Activated naive CD4-positive, alpha-beta T cell treated with anti-CD3 and anti-CD28 coated beads, Interleukin-2, amount 50 U/mL, for 24 hours (primary cell): Measurements from ENCODE around the gene SULT1C4.

Experiments used
- H3K27ac Mint-ChIP-seq: one replicate; pipeline ENCODE4 v1.8.0; 2021; ENCODE audit warnings: mild to moderate bottlenecking, mixed read lengths
- H3K27me3 Mint-ChIP-seq: one replicate; pipeline ENCODE4 v1.8.0; 2021; ENCODE audit warnings: mixed read lengths
- H3K36me3 Mint-ChIP-seq: one replicate; pipeline ENCODE4 v1.8.0; 2021; ENCODE audit warnings: mixed read lengths
- H3K4me1 Mint-ChIP-seq: one replicate; pipeline ENCODE4 v1.8.0; 2021; ENCODE audit warnings: mixed read lengths
- H3K4me3 Mint-ChIP-seq: one replicate; pipeline ENCODE4 v1.8.0; 2021; ENCODE audit warnings: mild to moderate bottlenecking, mixed read lengths
- H3K9me3 Mint-ChIP-seq: one replicate; pipeline ENCODE4 v1.8.0; 2021; ENCODE audit warnings: mixed read lengths

SULT1C4 gene

DNA sequence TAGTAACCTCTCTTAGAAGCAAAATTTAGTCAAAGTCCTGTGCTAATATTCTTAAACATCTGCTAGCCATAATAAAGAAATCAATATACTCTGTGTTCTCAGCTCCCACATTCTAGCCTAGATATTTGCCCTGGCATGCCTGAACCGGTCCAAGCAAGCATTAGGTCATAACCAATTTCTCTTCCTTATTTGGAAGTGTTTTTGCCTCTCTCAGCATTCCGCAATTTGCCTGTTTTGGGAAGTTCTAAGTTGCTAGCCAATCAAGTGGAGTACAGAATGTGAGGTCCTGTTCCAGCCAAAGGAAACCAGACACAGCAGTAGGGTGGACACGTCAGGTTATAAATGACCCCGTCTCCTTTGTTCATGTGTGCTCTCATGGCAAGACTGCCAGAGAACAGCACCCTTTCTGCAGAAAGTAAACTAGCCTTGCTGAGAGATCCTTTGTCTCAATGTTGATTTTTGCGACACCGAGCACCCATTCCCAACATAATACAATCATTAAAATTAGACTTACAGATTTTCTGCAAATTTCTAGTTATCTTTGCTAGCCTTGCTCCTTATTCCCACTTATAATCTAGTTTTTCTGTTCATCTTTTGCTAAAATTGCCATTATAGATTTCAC lies 13.0 kb upstream of the SULT1C4 start:
- H3K27me3 Mint-ChIP-seq = peaks cover 12% of the 10 kb centered on the region
- H3K27ac Mint-ChIP-seq = no peak overlapping the region
- H3K4me1 Mint-ChIP-seq = no peaks in the 10 kb centered on the region
- no peaks in the 10 kb centered on the region for H3K36me3 Mint-ChIP-seq
- H3K9me3 Mint-ChIP-seq = no peaks in the 10 kb centered on the region
- H3K4me3 Mint-ChIP-seq = no peak overlapping the region

- peaks cover 10% of the 10 kb centered on the region for H3K27me3 Mint-ChIP-seq
- H3K27ac Mint-ChIP-seq = no peak overlapping the region
- no peaks in the 10 kb centered on the region for H3K9me3 Mint-ChIP-seq
- H3K4me1 Mint-ChIP-seq = no peaks in the 10 kb centered on the region
- no peaks in the 10 kb centered on the region for H3K36me3 Mint-ChIP-seq
- no peak overlapping the region for H3K4me3 Mint-ChIP-seq
Observed at GRCh38 chr2:108365656-108366055, 12.1 kb upstream of the SULT1C4 start.

GRCh38 chr2:108367014-108367413 lies 10.7 kb upstream of the SULT1C4 start:
- H3K27me3 Mint-ChIP-seq = peaks cover 6% of the 10 kb centered on the region
- H3K4me3 Mint-ChIP-seq = no peak overlapping the region
- H3K4me1 Mint-ChIP-seq = no peaks in the 10 kb centered on the region
- H3K9me3 Mint-ChIP-seq = no peaks in the 10 kb centered on the region
- no peaks in the 10 kb centered on the region for H3K36me3 Mint-ChIP-seq
- H3K27ac Mint-ChIP-seq = no peak overlapping the region

DNA sequence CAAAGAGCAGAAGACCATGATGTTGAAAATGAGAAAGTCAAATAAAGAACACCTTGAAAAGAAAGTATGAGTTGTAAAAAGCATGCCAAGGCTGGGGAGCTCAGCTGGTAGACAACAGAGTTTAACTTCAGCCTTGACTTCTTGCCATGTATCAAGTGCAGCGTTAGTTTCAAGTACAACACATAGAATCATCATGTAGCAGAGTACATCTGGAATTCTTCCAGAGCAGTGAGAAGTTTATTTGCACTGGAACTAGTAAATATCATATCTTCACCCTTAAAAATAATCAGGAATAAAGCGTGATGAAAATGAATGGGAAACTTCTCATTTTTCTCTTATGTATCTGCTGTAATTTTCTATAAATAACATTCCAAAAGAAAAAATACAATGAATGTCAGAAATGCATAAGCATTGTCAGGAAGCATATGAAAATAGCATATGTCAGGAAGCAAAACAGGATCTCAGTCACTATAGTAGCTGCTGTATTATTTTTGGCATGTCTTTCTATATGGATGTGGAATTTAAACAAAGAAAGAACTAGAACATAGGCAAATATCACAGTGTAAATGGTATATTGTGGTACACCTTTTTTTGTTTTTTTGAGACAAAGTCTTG lies 10.1 kb upstream of the SULT1C4 start:
- Mint-ChIP-seq H3K4me1 (no peaks in the 10 kb centered on the region), H3K27ac (no peak overlapping the region), H3K27me3 (peaks cover 6% of the 10 kb centered on the region), H3K9me3 (no peaks in the 10 kb centered on the region), H3K36me3 (no peaks in the 10 kb centered on the region), H3K4me3 (no peak overlapping the region)

GRCh38 chr2:108369153-108369552 lies 8.6 kb upstream of the SULT1C4 start:
- Mint-ChIP-seq H3K9me3 (no peaks in the 10 kb centered on the region), H3K27ac (no peak overlapping the region), H3K36me3 (no peaks in the 10 kb centered on the region), H3K4me1 (no peaks in the 10 kb centered on the region), H3K4me3 (no peak overlapping the region), H3K27me3 (peaks cover 2% of the 10 kb centered on the region)

- H3K36me3 Mint-ChIP-seq = no peaks in the 10 kb centered on the region
- no peak overlapping the region for H3K27ac Mint-ChIP-seq
- H3K27me3 Mint-ChIP-seq = peaks cover 2% of the 10 kb centered on the region
- H3K4me3 Mint-ChIP-seq = no peak overlapping the region
- no peaks in the 10 kb centered on the region for H3K4me1 Mint-ChIP-seq
- no peaks in the 10 kb centered on the region for H3K9me3 Mint-ChIP-seq
Observed at GRCh38 chr2:108370080-108370479, 7.7 kb upstream of the SULT1C4 start.

- Mint-ChIP-seq H3K4me3 (no peak overlapping the region), H3K9me3 (no peaks in the 10 kb centered on the region), H3K27ac (no peak overlapping the region), H3K36me3 (no peaks in the 10 kb centered on the region), H3K4me1 (no peaks in the 10 kb centered on the region), H3K27me3 (peaks cover 2% of the 10 kb centered on the region)
Observed at GRCh38 chr2:108376774-108377173, 980 bp upstream of the SULT1C4 start.

DNA sequence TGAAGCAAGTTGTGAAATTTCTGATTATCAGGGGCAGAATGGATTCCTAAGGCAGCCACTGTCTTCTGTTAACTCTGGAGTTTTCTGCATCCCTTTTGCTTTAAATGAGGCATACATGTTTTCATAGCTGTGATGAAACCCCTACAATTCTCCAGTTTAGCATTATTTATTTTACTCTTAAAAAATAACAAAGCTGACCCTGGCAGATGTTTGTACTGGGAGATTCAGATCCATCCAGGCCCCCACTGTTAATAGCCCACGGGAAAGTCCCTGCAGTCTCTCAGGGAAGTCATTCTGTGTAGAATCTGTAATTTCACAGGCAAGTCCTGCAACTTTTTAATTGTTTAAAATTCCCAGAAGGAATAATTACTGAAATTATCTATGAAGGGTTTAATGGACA lies 353 bp upstream of the SULT1C4 start:
- H3K4me3 Mint-ChIP-seq = no peak overlapping the region
- H3K4me1 Mint-ChIP-seq = no peaks in the 10 kb centered on the region
- H3K27ac Mint-ChIP-seq = no peak overlapping the region

DNA sequence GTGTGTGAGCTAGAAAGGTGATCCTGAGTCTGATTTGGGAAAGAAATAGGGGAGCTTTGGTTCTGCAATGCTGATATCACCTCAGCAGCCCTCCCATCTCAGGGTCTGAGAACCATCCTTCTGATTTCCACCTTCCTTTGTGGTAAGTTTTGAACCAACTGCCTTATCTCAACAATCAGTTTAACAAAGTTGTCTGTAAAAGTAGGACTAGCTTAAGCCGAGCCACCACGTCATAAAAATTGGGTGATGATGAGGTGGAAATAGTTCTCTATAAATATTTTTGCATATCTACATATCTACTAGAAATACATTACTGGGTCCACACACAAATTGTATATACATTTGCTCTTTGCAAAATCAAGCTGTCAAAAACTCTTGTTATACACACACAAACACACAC lies 1.1 kb downstream of the SULT1C4 start:
- H3K9me3 Mint-ChIP-seq = no peaks in the 10 kb centered on the region
- no peak overlapping the region for H3K4me3 Mint-ChIP-seq
- no peaks in the 10 kb centered on the region for H3K4me1 Mint-ChIP-seq
- H3K27ac Mint-ChIP-seq = no peak overlapping the region
- peaks cover 4% of the 10 kb centered on the region for H3K27me3 Mint-ChIP-seq
- H3K36me3 Mint-ChIP-seq = no peaks in the 10 kb centered on the region

More for the DNA sequence above, 353 bp upstream of the SULT1C4 start:
- no peaks in the 10 kb centered on the region for H3K9me3 Mint-ChIP-seq
- peaks cover 2% of the 10 kb centered on the region for H3K27me3 Mint-ChIP-seq
- H3K36me3 Mint-ChIP-seq = no peaks in the 10 kb centered on the region

- Mint-ChIP-seq H3K36me3 (no peaks in the 10 kb centered on the region), H3K4me1 (no peaks in the 10 kb centered on the region), H3K27ac (no peak overlapping the region), H3K27me3 (peaks cover 4% of the 10 kb centered on the region), H3K4me3 (no peak overlapping the region), H3K9me3 (no peaks in the 10 kb centered on the region)
Observed at GRCh38 chr2:108382196-108382595, 4.4 kb downstream of the SULT1C4 start.

- Mint-ChIP-seq H3K27ac (no peak overlapping the region), H3K9me3 (no peaks in the 10 kb centered on the region), H3K36me3 (no peaks in the 10 kb centered on the region), H3K27me3 (peaks cover 5% of the 10 kb centered on the region), H3K4me3 (no peak overlapping the region), H3K4me1 (no peaks in the 10 kb centered on the region)
Observed at GRCh38 chr2:108383146-108383830, 5.5 kb downstream of the SULT1C4 start.

DNA sequence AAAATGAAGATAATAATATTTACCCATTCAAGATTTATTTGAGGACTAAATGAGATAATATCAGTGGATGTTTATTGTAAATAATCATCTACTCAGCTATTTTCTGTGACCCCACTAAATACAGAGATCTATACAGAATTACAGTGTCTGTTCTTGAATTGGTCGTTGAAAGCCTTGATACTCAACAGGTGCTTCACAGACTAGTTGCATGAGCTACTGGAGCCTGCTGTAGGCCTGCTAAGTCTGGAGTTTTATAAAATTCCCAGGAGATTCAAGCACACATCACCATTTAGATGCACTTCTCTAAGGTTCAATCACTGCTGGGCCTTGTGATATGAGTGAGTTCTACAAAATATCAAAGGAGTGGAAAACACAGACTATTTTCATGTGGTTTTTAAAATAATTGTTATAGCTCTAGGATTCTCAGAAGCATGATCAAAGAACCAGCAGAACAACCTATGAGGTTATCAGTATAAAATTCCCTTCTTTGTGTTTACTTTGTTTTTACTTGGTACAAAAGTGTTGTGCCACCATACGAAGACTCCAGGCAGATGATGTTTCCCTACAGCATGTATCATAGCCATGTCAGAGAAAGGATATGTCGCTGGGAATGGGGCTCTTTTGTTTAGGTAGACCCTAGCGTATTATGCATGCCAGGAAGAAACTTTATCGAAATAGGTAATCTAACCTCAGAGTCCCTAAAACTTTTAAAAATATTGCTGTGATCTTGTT lies 7.1 kb downstream of the SULT1C4 start:
- peaks cover 9% of the 10 kb centered on the region for H3K27me3 Mint-ChIP-seq

GRCh38 chr2:108385411-108386071 lies 7.8 kb downstream of the SULT1C4 start:
- H3K36me3 Mint-ChIP-seq = no peaks in the 10 kb centered on the region
- H3K27ac Mint-ChIP-seq = no peak overlapping the region
- H3K4me3 Mint-ChIP-seq = no peak overlapping the region
- peaks cover 11% of the 10 kb centered on the region for H3K27me3 Mint-ChIP-seq
- H3K4me1 Mint-ChIP-seq = no peaks in the 10 kb centered on the region
- no peaks in the 10 kb centered on the region for H3K9me3 Mint-ChIP-seq

More for the DNA sequence above, 7.1 kb downstream of the SULT1C4 start:
- no peak overlapping the region for H3K4me3 Mint-ChIP-seq
- no peaks in the 10 kb centered on the region for H3K4me1 Mint-ChIP-seq
- no peak overlapping the region for H3K27ac Mint-ChIP-seq
- no peaks in the 10 kb centered on the region for H3K9me3 Mint-ChIP-seq
- H3K36me3 Mint-ChIP-seq = no peaks in the 10 kb centered on the region

DNA sequence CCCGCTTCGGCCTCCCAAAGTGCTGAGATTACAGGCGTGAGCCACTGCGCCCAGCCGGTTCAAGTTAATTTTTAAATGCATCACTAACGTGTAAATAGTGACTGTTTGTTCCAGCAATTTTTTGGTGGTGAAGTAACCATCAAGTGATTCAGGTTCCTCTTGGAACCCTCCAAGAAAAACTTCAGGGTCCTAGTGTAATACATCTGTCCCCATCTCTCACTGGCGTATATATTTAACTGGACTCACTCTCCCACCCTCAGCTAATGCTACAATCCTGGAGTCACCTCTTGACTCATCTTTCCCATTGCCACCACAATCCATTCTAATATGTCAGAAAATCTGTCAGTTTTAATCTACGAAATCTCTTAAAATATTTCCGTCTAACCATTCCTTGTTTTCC lies 10.3 kb downstream of the SULT1C4 start:
- Mint-ChIP-seq H3K4me3 (no peak overlapping the region), H3K9me3 (peaks cover 13% of the 10 kb centered on the region), H3K27ac (no peak overlapping the region), H3K27me3 (peaks cover 13% of the 10 kb centered on the region), H3K4me1 (no peaks in the 10 kb centered on the region), H3K36me3 (no peaks in the 10 kb centered on the region)

GRCh38 chr2:108390340-108390739 lies 12.6 kb downstream of the SULT1C4 start:
- Mint-ChIP-seq H3K27ac (no peak overlapping the region), H3K27me3 (peaks cover 10% of the 10 kb centered on the region), H3K36me3 (no peaks in the 10 kb centered on the region), H3K4me1 (no peaks in the 10 kb centered on the region), H3K9me3 (peaks cover 18% of the 10 kb centered on the region), H3K4me3 (no peak overlapping the region)
